ENCODE measurements around the gene ZDHHC22.

- TF ChIP-seq ZFX (IDR thresholded peaks at IDR 0.05; ENCODE audit: borderline replicate concordance) (no peak), CTCF (IDR thresholded peaks at IDR 0.05) (no peak)
These were observed 44.4 kb downstream of the ZDHHC22 start for GRCh38 chr14:77097006-77097699.

Data from 22Rv1 (cell line).